ENCODE measurements around the gene ZNF319. TPM values are rescaled to one million over a fixed set of nuclear protein-coding genes. Genes with fewer than 3 reads are reported as not detected.
A peak's percentile ranks its signal among the peaks of the same experiment; 100 is the strongest.
"Not testable (repeated sequence)": the region's sequence is repeated elsewhere in the genome, so short reads cannot be mapped to it uniquely, and the experiment has no call there.

ZNF319 gene
- total RNA-seq, 1 donor from 2014 or later = 3.1 TPM

DNA sequence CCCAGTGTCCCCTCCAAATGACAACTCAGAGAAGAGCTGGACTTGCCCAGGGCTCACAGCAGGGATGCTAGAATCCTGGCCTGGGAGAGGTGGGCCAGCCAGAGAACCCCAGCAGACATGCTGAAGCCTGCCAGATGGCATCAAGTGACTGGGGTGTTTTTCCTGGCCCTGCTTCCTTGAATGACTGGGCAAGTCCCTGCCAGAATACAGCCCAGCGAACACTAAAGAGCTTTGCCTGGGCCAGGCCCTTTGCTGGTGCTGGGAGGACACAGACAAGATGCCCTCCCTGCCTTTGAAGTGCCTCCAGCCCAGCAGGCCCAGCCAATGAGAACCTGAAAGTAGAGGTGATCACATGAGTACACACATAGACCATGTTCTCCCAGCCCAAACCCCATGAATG is 11.5 kb downstream of the ZNF319 start:
- no peak overlapping the region for H3K9ac ChIP-seq (ENCODE audit: low read depth in 1 of 3, low read length in 3 of 3)
- H3K27ac ChIP-seq (ENCODE audit: low read depth, low read length) = no peak overlapping the region
- peaks cover 4 to 14% (median 13%) of the 10 kb centered on the region in 3 donors for H3K27me3 ChIP-seq (ENCODE audit: control insufficient read depth in 3 of 3, insufficient read depth in 3 of 3, low read length in 3 of 3)
- no peak overlapping the region for H3K4me3 ChIP-seq (ENCODE audit: low read length in 3 of 3)
- H3K36me3 ChIP-seq (ENCODE audit: control insufficient read depth in 3 of 3, insufficient read depth in 3 of 3, low read length in 3 of 3) = peaks cover 0 to 3% (median 2%) of the 10 kb centered on the region in 3 donors
- no peaks in the 10 kb centered on the region for H3K9me3 ChIP-seq (ENCODE audit: control insufficient read depth in 3 of 3, low read length in 3 of 3)
- H3K4me1 ChIP-seq (ENCODE audit: control insufficient read depth in 3 of 3, insufficient read depth in 3 of 3, low read length in 3 of 3) = peaks cover 6 to 12% (median 10%) of the 10 kb centered on the region in 3 donors

DNA sequence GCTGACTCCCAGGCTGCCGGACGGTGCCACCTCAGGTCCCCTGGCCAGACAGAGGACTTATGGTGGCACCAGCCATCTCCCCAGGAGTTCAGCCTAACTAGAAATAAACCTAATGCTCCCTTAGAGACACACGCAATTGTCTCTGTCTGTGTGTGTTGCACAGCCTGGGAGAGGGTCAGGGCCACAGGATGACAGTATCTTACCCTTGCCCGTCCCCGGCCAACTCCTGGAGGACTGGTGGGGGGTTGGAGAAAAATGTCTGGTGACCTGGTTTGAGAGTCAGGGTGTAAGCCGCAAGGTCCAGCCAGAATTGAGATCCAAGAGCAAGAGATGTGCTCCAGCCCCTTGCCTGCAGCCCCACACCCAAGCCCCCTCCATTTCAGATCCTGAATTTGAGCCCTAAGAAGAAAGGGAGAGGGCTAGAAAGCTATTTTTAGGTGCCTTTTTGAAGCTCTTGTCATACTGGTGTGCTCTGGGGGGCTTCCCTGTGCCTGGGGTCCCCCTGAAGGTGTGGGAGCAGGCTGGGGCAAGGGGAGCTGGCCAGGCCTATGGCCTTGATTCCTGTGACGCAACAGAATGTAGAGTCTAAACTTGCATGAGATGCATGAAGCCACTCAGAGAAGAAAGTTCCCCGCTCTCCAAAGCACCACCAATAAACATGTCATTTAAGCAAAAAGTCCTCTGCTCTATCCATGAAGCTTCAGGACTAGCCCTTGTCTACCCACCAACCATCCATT is 12.9 kb downstream of the ZNF319 start:
- Histone ChIP-seq H3K4me1 (ENCODE audit: control insufficient read depth in 3 of 3, insufficient read depth in 3 of 3, low read length in 3 of 3) (peaks cover 6 to 12% (median 10%) of the 10 kb centered on the region in 3 donors), H3K4me3 (ENCODE audit: low read length in 3 of 3) (no peak overlapping the region), H3K9ac (ENCODE audit: low read depth in 1 of 3, low read length in 3 of 3) (no peak overlapping the region), H3K36me3 (ENCODE audit: control insufficient read depth in 3 of 3, insufficient read depth in 3 of 3, low read length in 3 of 3) (no peaks in the 10 kb centered on the region), H3K27ac (ENCODE audit: low read depth, low read length) (no peak overlapping the region), H3K27me3 (ENCODE audit: control insufficient read depth in 3 of 3, insufficient read depth in 3 of 3, low read length in 3 of 3) (peaks cover 4 to 19% (median 16%) of the 10 kb centered on the region in 3 donors), H3K9me3 (ENCODE audit: control insufficient read depth in 3 of 3, low read length in 3 of 3) (no peaks in the 10 kb centered on the region)

DNA sequence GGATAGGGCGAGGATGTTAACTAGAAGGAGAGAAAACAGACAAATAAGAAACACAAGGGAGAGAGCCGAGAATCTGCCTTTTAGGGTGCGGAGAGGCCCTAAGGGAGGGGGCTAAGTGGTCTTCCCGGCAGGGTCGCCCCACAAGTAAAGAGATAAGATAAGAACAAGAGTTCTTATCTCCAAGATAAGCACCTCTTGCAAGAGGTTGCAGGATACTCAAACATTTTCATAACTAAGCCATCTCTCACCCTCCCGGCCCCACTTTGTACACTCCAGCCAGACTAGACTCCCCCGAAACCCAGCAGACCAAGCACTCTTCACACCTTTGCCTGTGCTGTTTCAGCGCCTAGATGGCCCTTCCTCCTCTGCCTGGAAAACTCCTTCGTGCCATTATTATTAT is 14.3 kb downstream of the ZNF319 start:
- Histone ChIP-seq H3K4me3 (ENCODE audit: low read length in 3 of 3) (no peak overlapping the region), H3K9me3 (ENCODE audit: control insufficient read depth in 3 of 3, low read length in 3 of 3) (no peaks in the 10 kb centered on the region), H3K27ac (ENCODE audit: low read depth, low read length) (no peak overlapping the region), H3K9ac (ENCODE audit: low read depth in 1 of 3, low read length in 3 of 3) (no peak overlapping the region), H3K4me1 (ENCODE audit: control insufficient read depth in 3 of 3, insufficient read depth in 3 of 3, low read length in 3 of 3) (peaks cover 6 to 12% (median 10%) of the 10 kb centered on the region in 3 donors), H3K36me3 (ENCODE audit: control insufficient read depth in 3 of 3, insufficient read depth in 3 of 3, low read length in 3 of 3) (no peaks in the 10 kb centered on the region), H3K27me3 (ENCODE audit: control insufficient read depth in 3 of 3, insufficient read depth in 3 of 3, low read length in 3 of 3) (peaks cover 7 to 19% (median 16%) of the 10 kb centered on the region in 3 donors)

DNA sequence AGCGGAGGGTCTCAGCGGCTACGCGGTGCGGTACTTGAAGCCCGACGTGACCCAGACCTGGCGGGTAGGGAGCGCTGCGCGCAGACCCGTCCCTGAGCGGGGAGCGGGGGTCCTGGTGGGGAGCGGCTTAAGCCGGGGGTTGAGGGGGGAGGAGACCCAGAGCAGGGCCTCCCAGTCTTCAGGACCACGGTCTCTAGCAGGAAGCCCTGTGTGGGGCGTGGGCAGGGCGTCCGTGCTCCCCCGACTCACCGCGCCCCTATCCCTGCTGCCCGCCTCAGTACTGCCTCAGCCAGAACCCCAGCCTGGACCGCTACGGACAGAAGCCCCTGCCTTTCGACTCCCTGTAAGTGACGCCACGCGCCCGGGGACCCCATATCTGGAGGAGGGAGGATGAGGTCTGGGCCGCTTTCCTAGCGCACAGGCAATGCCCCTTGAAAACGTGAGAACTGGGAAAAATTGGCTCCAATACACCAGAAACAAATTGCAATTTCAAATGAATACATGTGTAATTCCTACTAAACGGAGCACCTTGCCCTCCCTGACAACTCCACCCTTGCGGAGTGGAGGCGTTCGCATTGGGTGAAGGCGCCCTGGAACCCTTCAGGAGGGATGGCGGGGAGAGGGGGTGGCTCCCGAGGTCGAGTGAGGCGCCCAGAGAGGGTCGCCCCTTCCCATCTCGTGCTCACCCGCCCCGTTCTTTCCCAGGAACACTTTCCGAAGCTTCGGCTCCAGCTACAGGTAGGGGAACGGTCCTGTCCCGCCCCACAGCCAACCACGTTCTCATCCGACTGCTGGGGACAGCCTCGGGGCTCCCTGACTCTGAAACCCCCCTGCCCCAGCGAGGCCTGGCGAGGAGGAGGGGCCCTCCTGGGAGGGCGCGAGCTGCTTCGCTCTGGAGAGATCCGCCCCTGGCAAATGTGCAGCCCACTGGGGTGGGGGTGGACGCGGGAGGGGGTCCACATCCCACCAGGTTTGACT is 15.0 kb downstream of the ZNF319 start:
- Histone ChIP-seq H3K27ac (ENCODE audit: low read depth, low read length) (no peak overlapping the region), H3K27me3 (ENCODE audit: control insufficient read depth in 3 of 3, insufficient read depth in 3 of 3, low read length in 3 of 3) (peaks cover 7 to 23% (median 16%) of the 10 kb centered on the region in 3 donors), H3K9ac (ENCODE audit: low read depth in 1 of 3, low read length in 3 of 3) (peak overlapping the region in 1 of 3 donors; percentile 16), H3K4me1 (ENCODE audit: control insufficient read depth in 3 of 3, insufficient read depth in 3 of 3, low read length in 3 of 3) (peaks cover 6 to 12% (median 10%) of the 10 kb centered on the region in 3 donors), H3K4me3 (ENCODE audit: low read length in 3 of 3) (peak overlapping the region; percentile 51 to 70 (median 69)), H3K9me3 (ENCODE audit: control insufficient read depth in 3 of 3, low read length in 3 of 3) (no peaks in the 10 kb centered on the region), H3K36me3 (ENCODE audit: control insufficient read depth in 3 of 3, insufficient read depth in 3 of 3, low read length in 3 of 3) (no peaks in the 10 kb centered on the region)

DNA sequence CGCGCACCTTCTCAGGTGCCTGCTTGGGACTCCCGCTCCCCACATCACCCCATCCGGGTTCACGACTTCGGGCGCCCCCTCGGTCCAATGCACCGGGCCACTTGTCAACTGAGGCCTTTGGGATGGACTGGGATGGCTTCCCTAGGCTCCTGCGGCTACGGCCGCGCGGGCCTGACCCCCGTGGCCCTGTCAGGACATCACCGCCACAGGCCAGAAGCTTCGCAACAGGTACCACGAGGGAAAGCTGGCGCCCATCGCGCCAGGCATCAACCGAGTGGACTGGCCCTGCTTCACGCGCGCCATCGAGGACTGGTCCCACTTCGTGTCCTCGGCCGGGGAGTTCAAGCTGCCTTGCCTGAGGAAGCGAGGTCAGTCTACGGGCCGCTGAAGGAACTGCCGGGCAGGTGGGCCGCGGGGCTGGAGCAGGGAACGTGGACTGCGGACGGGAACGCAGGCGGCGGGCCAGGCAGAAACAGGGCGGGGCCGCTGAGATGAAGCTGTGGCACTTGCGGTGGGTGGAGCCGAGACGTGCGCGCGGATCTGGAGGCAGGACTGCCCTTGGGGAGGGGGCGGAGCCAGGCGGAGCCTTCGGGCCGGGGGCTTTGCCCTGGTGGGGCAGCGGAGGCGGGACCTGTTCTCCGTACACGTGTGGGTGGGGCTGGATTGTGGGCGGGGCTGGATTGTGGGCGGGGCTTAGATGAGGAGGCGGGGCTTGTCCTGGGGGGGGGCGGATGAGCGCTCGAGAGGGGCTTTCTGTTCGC is 15.8 kb downstream of the ZNF319 start:
- Histone ChIP-seq H3K4me3 (ENCODE audit: low read length in 3 of 3) (peak overlapping the region; percentile 51 to 70 (median 69)), H3K27me3 (ENCODE audit: control insufficient read depth in 3 of 3, insufficient read depth in 3 of 3, low read length in 3 of 3) (peaks cover 7 to 23% (median 16%) of the 10 kb centered on the region in 3 donors), H3K9ac (ENCODE audit: low read depth in 1 of 3, low read length in 3 of 3) (peak overlapping the region in 1 of 3 donors; percentile 57), H3K36me3 (ENCODE audit: control insufficient read depth in 3 of 3, insufficient read depth in 3 of 3, low read length in 3 of 3) (no peaks in the 10 kb centered on the region), H3K4me1 (ENCODE audit: control insufficient read depth in 3 of 3, insufficient read depth in 3 of 3, low read length in 3 of 3) (peaks cover 6 to 12% (median 10%) of the 10 kb centered on the region in 3 donors), H3K27ac (ENCODE audit: low read depth, low read length) (no peak overlapping the region), H3K9me3 (ENCODE audit: control insufficient read depth in 3 of 3, low read length in 3 of 3) (no peaks in the 10 kb centered on the region)

DNA sequence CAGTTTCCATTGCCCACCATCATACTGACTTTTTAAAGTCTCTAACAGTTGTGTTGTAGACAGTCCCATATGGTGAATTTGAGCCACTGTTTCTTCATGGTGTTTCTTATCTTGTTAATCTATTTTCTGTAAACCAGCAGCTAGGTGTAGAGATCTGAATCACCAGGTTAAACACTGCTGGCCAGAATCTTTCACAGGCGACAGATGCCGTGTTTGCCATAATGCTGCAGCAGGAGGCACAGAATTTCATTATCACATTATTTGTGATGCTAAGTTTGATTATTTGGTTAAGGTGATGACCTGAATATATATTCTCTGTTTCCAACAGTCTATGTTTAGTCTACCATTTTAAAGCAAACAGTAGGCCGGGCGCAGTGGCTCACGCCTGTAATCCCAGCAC is 18.1 kb downstream of the ZNF319 start:
- H3K4me3 ChIP-seq (ENCODE audit: low read length in 3 of 3) = no peak overlapping the region
- peaks cover 6 to 12% (median 10%) of the 10 kb centered on the region in 3 donors for H3K4me1 ChIP-seq (ENCODE audit: control insufficient read depth in 3 of 3, insufficient read depth in 3 of 3, low read length in 3 of 3)
- peaks cover 7 to 23% (median 16%) of the 10 kb centered on the region in 3 donors for H3K27me3 ChIP-seq (ENCODE audit: control insufficient read depth in 3 of 3, insufficient read depth in 3 of 3, low read length in 3 of 3)
- no peaks in the 10 kb centered on the region for H3K36me3 ChIP-seq (ENCODE audit: control insufficient read depth in 3 of 3, insufficient read depth in 3 of 3, low read length in 3 of 3)
- no peak overlapping the region for H3K9ac ChIP-seq (ENCODE audit: low read depth in 1 of 3, low read length in 3 of 3)
- H3K9me3 ChIP-seq (ENCODE audit: control insufficient read depth in 3 of 3, low read length in 3 of 3) = no peaks in the 10 kb centered on the region
- H3K27ac ChIP-seq (ENCODE audit: low read depth, low read length) = no peak overlapping the region

DNA sequence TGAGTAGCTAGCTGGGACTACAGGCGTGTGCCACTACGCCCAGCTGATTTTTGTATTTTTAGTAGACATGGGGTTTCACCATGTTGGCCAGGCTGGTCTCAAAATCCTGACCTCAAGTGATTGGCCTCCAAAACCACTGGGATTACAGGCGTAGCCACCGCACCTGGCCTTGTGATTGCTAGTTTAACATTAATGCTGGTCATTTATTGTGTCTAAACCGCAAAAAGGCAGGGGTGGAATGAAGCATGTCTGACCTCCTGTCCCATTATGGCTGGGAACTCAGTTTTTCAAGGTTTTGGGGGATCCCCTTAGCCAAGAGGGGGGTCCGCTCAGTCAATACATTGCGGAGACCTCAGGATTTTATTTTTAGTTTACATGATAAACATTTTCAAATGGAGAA is 18.8 kb downstream of the ZNF319 start:
- Histone ChIP-seq H3K4me1 (ENCODE audit: control insufficient read depth in 3 of 3, insufficient read depth in 3 of 3, low read length in 3 of 3) (peaks cover 6 to 12% (median 10%) of the 10 kb centered on the region in 3 donors), H3K36me3 (ENCODE audit: control insufficient read depth in 3 of 3, insufficient read depth in 3 of 3, low read length in 3 of 3) (no peaks in the 10 kb centered on the region), H3K27ac (ENCODE audit: low read depth, low read length) (no peak overlapping the region)

DNA sequence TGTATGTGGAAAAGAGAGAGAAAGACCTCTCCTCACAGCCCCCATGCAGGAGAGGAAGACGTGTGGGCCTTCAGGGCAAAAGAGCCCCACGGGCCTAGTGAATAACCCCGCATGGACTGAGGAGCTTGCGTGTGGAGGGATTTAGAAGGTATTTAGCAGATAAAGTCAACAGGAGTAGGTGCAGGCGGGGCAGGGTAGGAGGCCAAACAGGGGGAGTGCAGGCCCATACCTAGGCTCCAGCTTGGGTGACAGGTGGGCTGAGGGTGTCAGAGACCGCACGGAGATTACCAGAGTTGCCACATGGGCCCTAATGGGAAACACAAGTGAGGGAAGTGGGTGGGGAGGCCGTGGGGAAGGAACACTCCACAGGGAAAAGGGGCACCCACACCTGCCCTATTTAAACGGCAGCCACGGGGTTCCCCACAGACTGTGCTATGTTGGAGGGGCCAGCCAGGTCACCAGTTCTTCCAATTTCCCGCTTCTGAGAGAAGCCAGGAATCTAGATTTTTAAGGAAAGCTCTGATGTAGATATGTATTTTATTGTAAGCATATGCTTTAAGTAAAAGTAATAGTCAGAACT is 21.4 kb downstream of the ZNF319 start:
- H3K27ac ChIP-seq (ENCODE audit: low read depth, low read length) = no peak overlapping the region
- no peaks in the 10 kb centered on the region for H3K36me3 ChIP-seq (ENCODE audit: control insufficient read depth in 3 of 3, insufficient read depth in 3 of 3, low read length in 3 of 3)
- H3K9ac ChIP-seq (ENCODE audit: low read depth in 1 of 3, low read length in 3 of 3) = no peak overlapping the region
- peaks cover 0 to under 1% (median 0%) of the 10 kb centered on the region in 3 donors for H3K4me1 ChIP-seq (ENCODE audit: control insufficient read depth in 3 of 3, insufficient read depth in 3 of 3, low read length in 3 of 3)
- H3K4me3 ChIP-seq (ENCODE audit: low read length in 3 of 3) = no peak overlapping the region
- peaks cover 3 to 11% (median 7%) of the 10 kb centered on the region in 3 donors for H3K27me3 ChIP-seq (ENCODE audit: control insufficient read depth in 3 of 3, insufficient read depth in 3 of 3, low read length in 3 of 3)
- no peaks in the 10 kb centered on the region for H3K9me3 ChIP-seq (ENCODE audit: control insufficient read depth in 3 of 3, low read length in 3 of 3)

More for the DNA sequence above, 18.8 kb downstream of the ZNF319 start:
- Histone ChIP-seq H3K4me3 (ENCODE audit: low read length in 3 of 3) (no peak overlapping the region), H3K9me3 (ENCODE audit: control insufficient read depth in 3 of 3, low read length in 3 of 3) (no peaks in the 10 kb centered on the region), H3K9ac (ENCODE audit: low read depth in 1 of 3, low read length in 3 of 3) (no peak overlapping the region), H3K27me3 (ENCODE audit: control insufficient read depth in 3 of 3, insufficient read depth in 3 of 3, low read length in 3 of 3) (peaks cover 7 to 23% (median 16%) of the 10 kb centered on the region in 3 donors)

DNA sequence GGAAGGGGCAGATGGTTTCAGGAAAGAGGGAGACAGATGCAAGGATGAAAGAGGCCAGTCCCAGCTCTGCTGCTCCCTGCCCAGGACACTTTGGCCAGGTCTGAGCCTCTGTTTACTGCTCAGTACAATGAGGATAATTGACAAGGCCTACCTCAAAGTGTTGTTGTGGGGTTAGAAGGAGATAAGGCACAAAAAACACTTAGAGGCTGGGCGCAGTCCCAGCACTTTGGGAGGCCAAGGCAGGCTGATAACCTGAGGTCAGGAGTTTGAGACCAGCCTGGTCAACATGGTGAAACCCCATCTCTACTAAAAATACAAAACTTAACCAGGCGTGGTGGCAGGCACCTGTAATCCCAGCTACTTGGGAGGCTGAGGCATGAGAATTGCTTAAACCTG is 22.4 kb downstream of the ZNF319 start:
- not testable (repeated sequence) for H3K27me3 ChIP-seq (ENCODE audit: control insufficient read depth in 3 of 3, insufficient read depth in 3 of 3, low read length in 3 of 3); H3K27ac ChIP-seq (ENCODE audit: low read depth, low read length); H3K4me1 ChIP-seq (ENCODE audit: control insufficient read depth in 3 of 3, insufficient read depth in 3 of 3, low read length in 3 of 3); H3K4me3 ChIP-seq (ENCODE audit: low read length in 3 of 3); H3K9me3 ChIP-seq (ENCODE audit: control insufficient read depth in 3 of 3, low read length in 3 of 3); H3K9ac ChIP-seq (ENCODE audit: low read depth in 1 of 3, low read length in 3 of 3); H3K36me3 ChIP-seq (ENCODE audit: control insufficient read depth in 3 of 3, insufficient read depth in 3 of 3, low read length in 3 of 3)

Data from skeletal muscle tissue (tissue), 4 donors.